Posterior vena cava (tissue), 2 donors: ENCODE data around the gene IMP4. TPM values are rescaled to one million over a fixed set of nuclear protein-coding genes. Genes with fewer than 3 reads are reported as not detected.

ENCODE experiments used
- DNase-seq: peaks from one replicate; pipeline ENCODE4 v3.0.0-alpha.2; 2020; ENCODE audit warnings: low spot score
- intact Hi-C, 2 donors: fragments of 100-400 bp; cut with DNase I; formaldehyde crosslinking; loops; one replicate each; pipeline versions ENCODE4 v1.14.1 to v1.14.2; 2022 to 2023
- total RNA-seq, 2 donors: library from RNA; stranded (reverse); fragmentation: NEBNext Ultra II Directional; extraction: Animal tissue kit (Norgen Biotek cat#: 25700); gene quantifications; one replicate each; pipeline ENCODE4 v1.2.1, GENCODE V29; 2021
- donor health status: DM: yes; HTN: yes; CAD: no.
- donor health status: DM: yes; HTN: yes; CAD: no.

Gene IMP4
- total RNA-seq, 2 donors from 2014 or later = 48.7 to 60.5 TPM

DNA sequence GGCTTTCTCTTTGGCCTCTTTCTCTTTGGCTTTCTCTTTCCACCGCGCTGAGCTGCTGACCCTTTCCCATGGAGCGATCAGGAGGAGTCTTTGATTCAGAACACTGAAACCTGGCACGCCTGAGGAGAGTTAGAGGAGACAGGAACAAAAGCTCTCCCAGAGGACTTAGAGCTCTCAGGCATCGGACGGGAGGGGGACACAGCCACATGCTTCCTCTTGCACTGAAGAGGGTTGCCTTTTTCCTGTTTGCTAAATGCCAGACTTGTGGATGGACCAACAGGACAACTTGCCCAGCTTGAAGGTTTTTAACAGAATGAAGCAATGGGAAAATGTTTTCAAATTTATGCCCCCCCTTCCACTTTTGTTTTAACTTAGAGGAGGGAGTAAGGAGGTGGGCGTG lies 9.5 kb downstream of the IMP4 start:
- intact Hi-C loops = no loop called here
- DNase-seq = no peak

DNA sequence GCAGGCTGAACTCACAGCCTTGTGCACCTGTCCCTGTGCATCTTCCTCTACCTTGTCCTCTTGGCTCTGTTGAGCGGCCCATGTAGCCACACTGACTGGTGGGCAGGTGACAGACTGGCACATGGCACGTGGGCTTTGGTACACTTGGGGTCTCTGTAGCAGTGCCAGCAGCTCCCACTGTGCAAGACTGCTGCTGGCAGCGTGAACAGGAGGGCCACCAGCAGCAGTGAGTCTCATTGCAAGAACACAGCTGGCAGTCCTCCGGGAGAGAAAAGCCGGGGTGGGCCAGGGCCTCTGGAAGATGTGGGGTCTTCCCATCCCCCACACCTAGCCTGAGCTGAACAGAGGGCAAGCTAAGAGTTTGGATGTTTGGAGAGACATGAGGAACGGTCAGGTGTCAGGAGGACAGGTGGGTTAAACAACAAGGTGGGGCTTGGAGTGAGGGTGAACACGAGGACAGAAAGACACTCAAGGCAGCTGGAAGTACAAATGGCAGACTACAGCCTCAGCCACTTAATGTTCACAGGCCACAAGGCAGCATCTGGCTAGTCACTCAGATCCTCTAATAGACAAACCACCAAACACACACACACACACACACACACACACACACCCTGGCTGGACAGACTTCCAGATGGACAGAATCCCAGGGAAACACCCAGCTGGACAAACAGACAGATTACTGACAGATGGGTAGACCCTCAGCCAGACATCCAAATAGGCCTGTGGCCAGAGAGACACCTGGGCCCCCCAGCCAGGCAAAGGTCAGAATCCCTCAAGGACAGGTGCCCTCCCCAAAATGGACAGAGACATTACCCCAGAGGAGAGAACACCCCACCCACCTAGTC lies 10.8 kb downstream of the IMP4 start:
- no peak for DNase-seq
- intact Hi-C loops = no loop called here

DNA sequence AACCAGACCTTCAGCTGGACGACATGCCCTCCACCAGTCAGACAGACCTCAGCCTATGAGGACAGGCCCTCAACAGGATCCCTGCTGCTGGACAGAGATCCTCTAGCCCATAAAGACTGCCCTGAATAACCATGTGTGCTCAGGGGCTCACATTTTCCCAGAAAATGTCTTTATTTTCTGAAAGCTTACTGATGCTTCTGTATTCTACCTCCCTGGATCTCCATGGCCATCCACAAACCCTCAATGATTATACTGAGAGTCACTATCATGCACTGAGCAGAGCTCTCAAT lies 11.4 kb downstream of the IMP4 start:
- no peak for DNase-seq
- intact Hi-C loops = no loop called here

DNA sequence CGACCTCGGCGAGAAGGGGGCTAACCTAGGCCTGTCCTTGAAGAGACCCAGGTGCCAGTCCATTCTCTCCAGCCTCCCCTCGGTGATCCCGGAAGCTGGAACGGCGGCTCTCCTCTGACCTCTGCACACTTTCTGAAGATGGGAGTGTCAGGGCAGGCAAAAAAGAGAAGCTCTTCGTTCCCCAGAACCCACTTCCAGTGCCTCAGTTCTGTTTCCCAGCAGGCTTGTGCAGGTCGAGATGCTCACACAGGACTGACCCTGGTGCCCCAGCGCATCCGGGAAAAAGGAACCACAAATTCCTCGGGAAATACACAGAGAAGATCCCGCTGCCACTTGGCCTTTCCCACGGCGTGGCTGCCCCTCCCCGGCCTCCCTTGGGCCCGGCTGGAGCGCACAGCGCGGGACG lies 12.5 kb downstream of the IMP4 start:
- intact Hi-C loops = no loop called here
- no peak for DNase-seq

DNA sequence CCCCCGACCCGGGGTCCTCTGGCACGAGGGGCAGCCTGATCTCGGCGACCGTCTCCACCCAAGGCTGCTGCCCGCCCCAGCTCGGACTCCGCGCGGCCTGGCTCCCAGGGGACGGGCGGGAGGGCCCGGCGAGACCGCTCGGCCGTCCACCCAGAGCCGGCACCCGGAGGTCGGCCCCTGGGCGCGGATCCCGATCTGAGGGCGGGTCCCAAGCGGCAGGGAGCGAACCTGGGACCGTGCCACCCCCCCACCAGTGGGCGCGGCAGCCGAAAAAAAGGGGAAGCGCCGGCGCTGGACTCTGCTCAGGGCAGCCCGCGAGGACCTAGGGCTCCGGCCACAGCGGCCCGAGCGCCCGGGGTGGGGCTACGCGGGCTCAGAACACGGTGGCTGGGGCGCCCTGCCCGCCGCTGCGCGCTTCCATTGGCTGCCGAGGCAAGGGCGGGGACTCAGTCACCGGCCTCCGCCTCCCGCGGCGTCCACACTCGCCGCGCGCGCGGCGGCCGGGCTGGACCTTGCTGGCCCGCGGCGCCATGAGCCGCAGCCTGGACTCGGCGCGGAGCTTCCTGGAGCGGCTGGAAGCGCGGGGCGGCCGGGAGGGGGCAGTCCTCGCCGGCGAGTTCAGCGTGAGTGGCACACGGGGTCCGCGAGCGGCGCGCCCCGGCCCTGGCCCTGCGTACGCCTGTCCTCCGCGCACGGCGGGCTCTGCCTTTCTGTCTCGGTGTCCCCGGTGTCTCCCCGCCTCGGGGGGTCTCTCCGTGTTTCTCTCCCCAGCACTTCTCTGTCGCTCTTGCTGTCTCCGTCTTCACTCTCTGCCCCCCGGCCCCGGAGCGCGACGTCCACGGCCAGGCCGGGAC lies 13.1 kb downstream of the IMP4 start, which contains the start of gene PTPN18:
Gene PTPN18, plus strand, starts transcription at position 479 of the 854 bp plus-strand sequence. Its CDS starts 52 bp downstream, at position 531.
- intact Hi-C loops = no loop called here

DNA sequence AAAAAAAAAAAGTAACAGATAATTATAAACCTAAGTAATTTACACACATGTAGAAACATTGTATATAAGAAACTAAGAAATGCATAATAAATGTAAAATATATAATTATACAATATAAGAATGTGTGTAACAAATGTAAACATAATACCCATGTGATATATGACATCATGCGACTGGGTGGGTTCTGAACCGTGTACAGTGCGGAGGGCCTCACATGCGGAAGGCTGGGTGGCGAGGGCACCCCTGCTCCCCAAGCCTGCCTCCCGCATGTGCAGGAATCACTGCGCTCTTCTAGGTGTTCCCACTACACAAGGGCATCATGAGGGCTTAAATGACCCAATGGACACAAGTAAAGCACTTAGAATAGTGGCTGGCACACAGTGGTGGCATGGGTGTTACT lies 15.2 kb downstream of the IMP4 start:
- intact Hi-C loops = no loop called here
- DNase-seq = no peak

More for the DNA sequence above, 13.1 kb downstream of the IMP4 start, which contains the start of gene PTPN18:
- DNase-seq = peak; percentile 97

DNA sequence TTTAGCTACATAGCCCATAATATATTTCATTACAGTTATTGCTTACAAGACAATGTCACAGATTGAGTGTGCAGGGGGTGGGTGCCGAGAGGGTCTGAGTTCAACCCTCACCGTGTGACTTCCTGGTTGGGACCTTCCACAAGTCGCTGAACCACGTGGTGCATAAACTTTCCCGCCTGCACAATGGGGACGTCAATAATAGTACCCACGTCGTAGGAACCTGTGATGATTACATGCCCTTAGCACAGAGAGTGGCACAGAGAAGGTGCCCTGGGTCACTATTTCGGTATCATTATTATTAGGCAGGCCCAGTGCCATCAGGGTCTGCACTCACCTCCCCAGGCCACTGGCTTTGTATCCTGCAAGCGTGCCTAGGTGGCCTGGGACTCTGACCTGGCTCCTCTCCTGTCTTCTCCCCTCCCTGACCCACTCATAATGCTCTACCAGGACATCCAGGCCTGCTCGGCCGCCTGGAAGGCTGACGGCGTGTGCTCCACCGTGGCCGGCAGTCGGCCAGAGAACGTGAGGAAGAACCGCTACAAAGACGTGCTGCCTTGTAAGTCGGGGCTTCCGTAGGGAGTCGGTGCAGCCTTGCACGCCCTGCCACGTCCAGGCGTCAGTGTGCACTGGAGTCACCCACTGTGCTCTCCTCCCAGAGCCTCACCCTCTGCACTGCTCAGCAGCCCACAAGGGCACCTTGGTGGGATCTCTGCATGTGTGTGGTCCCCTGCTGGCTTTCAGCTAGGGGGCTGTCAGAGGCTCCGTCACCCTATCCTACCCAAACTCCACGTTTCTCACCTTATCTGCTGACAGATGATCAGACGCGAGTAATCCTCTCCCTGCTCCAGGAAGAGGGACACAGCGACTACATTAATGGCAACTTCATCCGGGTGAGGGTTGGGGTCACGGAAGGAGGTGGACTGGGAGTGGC lies 16.0 kb downstream of the IMP4 start:
- DNase-seq = no peak
- intact Hi-C loops = no loop called here

DNA sequence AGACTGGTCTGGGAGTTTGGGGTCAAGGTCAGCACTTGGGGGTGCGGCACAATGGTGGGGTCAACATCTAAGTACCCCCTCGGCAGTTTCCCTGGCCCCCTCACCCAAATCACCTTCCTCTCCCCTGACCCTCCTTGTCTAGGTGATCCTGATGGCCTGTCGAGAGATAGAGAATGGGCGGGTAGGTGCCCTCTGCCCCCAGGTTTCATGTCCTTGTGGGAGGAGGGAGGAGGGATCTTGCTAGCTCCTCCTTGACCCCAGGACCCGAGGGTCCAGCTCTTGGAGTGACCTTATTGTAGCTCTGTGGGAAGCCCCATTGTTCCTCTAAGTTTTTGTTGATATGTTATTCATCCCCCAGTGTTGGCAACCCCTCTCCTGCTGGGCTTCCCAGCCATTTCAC lies 16.8 kb downstream of the IMP4 start:
- no peak for DNase-seq
- intact Hi-C loops = no loop called here

DNA sequence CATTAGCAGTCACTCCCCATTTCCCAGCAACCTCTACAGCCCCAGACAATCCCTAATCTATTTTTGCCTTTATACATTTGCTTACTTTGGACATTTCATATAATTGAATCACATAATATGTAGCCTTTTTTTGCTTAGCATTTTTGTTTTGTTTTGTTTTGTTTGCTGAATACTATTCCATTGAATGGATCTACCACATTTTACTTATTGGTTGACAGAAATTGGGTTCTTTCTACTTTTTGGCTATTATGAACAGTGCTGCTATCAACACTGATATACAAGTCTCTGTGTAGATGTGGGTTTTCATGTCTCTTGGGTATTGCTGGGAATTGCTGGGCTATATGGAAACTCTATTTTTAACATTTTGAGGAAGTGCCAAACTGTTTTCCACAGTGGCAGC lies 20.8 kb downstream of the IMP4 start:
- intact Hi-C loops = no loop called here
- no peak for DNase-seq

DNA sequence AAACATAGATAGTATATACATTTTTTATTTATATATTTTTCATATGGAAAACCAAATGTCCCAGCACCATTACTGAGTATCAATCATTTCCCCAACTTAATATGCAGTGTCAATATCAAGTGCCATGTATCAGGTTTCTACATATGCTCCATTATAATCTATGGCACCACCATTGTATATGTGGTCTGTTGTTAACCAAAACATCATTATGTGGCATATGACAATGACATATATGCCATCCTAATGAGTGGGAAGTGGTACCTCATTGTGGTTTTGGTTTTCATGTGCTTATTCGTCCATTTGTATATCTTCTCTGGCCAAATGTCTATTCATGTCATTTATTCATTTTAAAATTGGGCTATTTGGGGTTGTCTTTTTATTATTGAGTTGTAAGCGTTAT lies 22.4 kb downstream of the IMP4 start:
- no peak for DNase-seq
- intact Hi-C loops = no loop called here

DNA sequence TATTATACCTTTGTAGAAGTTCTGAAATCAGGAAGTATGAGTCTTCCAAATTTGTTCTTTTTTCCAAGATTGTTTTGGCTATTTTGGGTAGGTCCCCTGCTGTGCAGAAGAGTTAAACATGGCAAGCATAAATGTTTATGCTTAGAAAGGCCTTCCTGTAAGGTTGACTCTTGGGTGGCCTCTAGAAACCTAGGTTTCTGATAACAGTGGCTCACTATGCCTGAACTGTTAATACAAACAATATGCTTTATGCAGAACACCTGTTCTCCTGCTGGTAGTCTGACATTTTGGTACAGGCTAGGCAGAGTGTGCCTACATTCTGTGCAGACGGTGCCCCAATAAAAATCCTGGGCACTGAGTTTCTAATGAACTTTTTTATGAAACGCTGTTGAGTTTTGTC lies 23.3 kb downstream of the IMP4 start:
- DNase-seq = no peak

DNA sequence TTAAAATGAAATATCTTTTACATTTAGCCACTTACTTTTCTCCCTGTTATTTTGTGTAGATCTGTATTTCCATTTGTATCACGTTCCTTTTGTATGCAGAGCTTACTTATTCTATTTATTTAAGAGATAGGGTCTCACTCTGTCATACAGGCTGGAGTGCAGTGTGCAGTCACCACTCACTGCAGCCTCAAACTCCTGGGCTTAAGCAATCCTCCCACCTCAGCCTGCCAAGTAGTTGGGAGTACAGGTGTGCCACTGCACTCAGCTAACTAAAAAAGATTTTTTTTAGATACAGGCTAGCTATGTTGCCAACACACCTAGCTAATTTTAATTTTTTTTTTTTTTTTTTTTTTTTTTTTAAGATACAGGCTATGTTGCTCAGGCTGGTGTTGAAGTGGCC lies 24.0 kb downstream of the IMP4 start:
- no peak for DNase-seq
- intact Hi-C loops = no loop called here

More for the DNA sequence above, 23.3 kb downstream of the IMP4 start:
- intact Hi-C loops = no loop called here

DNA sequence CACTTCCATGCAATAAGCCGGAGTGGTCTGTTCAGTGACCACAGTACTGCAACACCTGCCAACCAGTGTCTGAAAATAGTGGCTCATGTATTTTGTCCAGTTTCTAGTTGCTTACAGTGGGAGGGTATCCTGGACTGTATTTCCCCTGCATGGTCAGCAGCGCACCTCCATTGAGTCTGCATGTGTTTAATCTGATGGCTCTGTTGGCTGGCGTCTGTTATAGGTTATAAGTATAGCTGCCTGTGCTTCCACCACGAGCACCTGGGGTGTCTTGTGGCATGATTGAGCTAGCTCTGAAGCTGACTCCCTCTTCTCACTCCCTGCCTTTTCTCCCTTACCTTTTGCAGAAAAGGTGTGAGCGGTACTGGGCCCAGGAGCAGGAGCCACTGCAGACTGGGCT lies 26.1 kb downstream of the IMP4 start:
- intact Hi-C loops = loop anchor here in 1 of 2 donors (1.0 kb wide), 1 partner anchor 24 kb away; no protein-coding TSS in a partner anchor
- DNase-seq = no peak

DNA sequence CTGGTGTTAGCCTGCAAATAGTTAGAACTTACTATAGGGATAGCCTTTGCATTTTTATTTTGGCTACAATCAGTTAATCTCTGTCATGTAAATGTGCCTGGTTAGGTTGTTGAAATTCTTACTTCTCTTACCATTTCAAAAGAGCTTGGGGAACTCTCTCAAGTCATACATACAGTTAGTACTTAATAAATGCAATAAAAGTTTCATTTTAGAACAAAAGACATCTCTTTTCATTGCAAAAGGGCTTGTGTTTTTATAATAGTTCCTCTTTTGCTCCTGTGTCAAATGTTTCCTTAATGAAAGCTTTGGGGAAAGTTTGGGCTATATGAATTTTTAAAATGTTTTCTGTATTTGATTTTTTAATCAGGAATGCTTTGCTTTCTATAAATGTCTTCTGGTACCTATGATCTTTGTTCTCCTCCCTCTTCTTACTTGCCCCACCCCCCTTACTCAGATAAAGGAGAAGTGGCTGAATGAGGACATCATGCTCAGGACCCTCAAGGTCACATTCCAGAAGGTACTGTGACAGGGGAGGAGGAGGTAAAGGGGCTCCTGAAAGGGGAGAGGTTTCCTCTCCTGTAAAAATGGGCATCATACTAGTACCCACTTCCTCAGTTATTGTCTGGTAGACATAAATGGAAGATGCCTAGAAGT lies 26.7 kb downstream of the IMP4 start:
- intact Hi-C loops = loop anchor here in 1 of 2 donors (1.0 kb wide), 1 partner anchor 23 kb away; no protein-coding TSS in a partner anchor

DNA sequence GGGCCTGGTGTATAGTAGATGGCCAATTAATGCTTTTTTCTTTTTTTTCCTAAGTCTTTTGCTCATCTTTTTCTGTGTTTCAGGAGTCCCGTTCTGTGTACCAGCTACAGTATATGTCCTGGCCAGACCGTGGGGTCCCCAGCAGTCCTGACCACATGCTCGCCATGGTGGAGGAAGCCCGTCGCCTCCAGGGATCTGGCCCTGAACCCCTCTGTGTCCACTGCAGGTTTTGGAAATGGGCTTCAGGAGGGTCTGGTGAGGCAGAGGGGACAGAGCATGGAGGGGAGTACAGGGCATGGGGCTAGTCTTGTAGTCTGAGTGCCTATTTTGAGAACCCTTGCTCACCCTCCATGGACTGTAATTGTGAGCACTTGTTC lies 27.3 kb downstream of the IMP4 start:
- intact Hi-C loops = loop anchor here in 1 of 2 donors (1.0 kb wide), 1 partner anchor 22 kb away; no protein-coding TSS in a partner anchor
- no peak for DNase-seq

More for the DNA sequence above, 26.7 kb downstream of the IMP4 start:
- DNase-seq = no peak

DNA sequence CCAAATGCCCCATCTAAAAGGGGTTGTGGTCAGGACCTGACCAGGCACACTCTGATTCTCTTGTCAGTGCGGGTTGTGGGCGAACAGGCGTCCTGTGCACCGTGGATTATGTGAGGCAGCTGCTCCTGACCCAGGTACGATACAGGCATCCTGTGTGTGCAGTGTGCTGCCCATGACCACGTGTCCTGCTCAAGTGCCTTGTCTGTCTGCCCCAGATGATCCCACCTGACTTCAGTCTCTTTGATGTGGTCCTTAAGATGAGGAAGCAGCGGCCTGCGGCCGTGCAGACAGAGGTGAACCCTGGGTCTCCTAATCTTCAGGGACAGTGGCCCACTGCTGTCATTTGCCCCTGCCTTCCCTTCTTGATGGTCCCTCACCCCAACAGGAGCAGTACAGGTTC lies 27.8 kb downstream of the IMP4 start:
- no peak for DNase-seq
- intact Hi-C loops = no loop called here

DNA sequence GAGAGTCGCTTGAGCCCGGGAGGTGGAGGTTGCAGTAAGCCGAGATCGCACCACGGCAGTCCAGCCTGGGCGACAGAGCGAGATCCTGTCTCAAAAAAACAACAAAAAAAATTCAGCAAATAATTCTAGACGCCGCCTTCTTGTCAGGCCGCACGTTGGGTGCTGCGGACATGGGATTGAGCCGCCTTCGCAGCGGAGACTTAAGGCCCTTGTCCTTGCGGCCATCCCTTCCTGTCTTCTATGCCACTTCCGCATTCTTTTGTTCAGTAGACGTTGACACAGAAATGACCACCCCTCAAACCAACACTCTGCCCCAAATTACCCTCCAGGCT lies 29.0 kb downstream of the IMP4 start:
- DNase-seq = peak; percentile 82
- intact Hi-C loops = no loop called here

DNA sequence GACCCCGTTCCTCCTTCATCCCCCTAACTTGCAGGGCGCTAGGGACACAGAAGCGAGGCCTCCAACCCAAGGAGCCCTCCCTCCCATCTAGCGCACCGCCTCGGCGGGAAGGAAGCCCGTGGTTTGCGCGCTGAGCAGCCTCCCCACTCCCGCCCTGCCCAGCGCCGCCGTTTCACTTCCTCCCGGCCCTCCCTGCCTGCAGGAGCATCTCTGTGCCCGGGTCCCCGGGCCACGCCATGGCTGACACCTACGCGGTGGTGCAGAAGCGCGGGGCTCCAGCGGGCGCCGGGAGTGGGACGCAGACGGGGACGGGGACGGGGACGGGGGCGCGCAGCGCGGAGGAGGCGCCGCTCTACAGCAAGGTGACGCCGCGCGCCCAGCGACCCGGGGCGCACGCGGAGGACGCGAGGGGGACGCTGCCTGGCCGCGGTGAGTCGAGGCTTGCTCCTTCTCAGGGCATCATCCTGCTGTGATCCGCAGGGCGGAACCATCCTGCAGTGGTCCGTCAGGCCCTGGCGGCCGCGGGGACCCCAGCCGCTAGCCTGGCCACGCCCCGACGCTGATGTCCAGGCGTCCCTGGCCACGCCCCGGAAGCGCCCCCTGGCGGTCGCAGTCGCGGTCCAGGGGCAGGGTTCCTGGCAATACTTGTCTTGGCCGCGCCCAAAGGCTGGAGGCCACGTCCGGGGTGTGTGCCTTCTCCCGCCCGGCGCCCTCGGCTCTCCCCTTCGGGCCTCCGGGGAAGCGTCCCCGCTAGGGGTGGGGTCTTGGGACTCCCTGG lies 29.5 kb downstream of the IMP4 start:
- intact Hi-C loops = no loop called here
- DNase-seq = peak; percentile 97
